Neuronal stem cell (in vitro differentiated cells): ENCODE results near the gene NEU4.
A peak's percentile ranks its signal among the peaks of the same experiment; 100 is the strongest.

ENCODE experiments used
- DNase-seq: peaks from one replicate; pipeline ENCODE4 v3.0.0-alpha.2; 2013; ENCODE audit warnings: low spot score
- H2AFZ ChIP-seq: one replicate; pipeline ENCODE4 v1.6.1; 2013; ENCODE audit warnings: mild to moderate bottlenecking, low read length, inconsistent platforms
- H2AK5ac ChIP-seq: 2 replicates; pipeline ENCODE4 v1.6.1; 2013; ENCODE audit warnings: low read depth, mild to moderate bottlenecking, inconsistent platforms, low read length, moderate library complexity, mixed read lengths
- H2BK120ac ChIP-seq: 2 replicates; pipeline ENCODE4 v1.6.1; 2013; ENCODE audit warnings: low read depth, mild to moderate bottlenecking, inconsistent platforms, low read length, moderate library complexity, mixed read lengths
- H2BK12ac ChIP-seq: one replicate; pipeline ENCODE4 v1.6.1; 2013; ENCODE audit warnings: low read length, inconsistent platforms
- H2BK15ac ChIP-seq: 2 replicates; pipeline ENCODE4 v1.6.1; 2013; ENCODE audit warnings: mild to moderate bottlenecking, low read length, inconsistent platforms, mixed read lengths
- H2BK5ac ChIP-seq: one replicate; pipeline ENCODE4 v1.6.1; 2013; ENCODE audit warnings: inconsistent platforms, mild to moderate bottlenecking, low read length, moderate library complexity
- H3K14ac ChIP-seq: one replicate; pipeline ENCODE4 v1.6.1; 2013; ENCODE audit warnings: low read length, inconsistent platforms
- H3K18ac ChIP-seq: 2 replicates; pipeline ENCODE4 v1.6.1; 2013; ENCODE audit warnings: low read length, inconsistent platforms
- H3K23ac ChIP-seq: 2 replicates; pipeline ENCODE4 v1.6.1; 2013; ENCODE audit warnings: low read depth, mild to moderate bottlenecking, mixed read lengths, low read length, inconsistent platforms; ENCODE audit not compliant: poor library complexity
- H3K27ac ChIP-seq: replicated peaks from 3 replicates; pipeline ENCODE4 v1.5.1; 2013; ENCODE audit warnings: low read length, inconsistent platforms
- H3K27me3 ChIP-seq, 3 experiments: 2 replicates each; pipeline ENCODE4 v1.6.1; 2013; ENCODE audit warnings: low read length in 3 of 3, mild to moderate bottlenecking in 2 of 3, inconsistent platforms in 1 of 3, low read depth in 1 of 3, mixed read lengths in 1 of 3, moderate library complexity in 1 of 3; ENCODE audit not compliant: control insufficient read depth in 3 of 3, insufficient read depth in 3 of 3
- H3K36me3 ChIP-seq, 2 donors: replicated peaks in 1 of 2; 2 replicates each; pipeline ENCODE4 v1.6.1; 2013; ENCODE audit warnings: low read length in 2 of 2; ENCODE audit not compliant: control insufficient read depth in 2 of 2, insufficient read depth in 2 of 2
- H3K4ac ChIP-seq: 2 replicates; pipeline ENCODE4 v1.6.1; 2013; ENCODE audit warnings: inconsistent platforms, mild to moderate bottlenecking, low read length, moderate library complexity
- H3K4me1 ChIP-seq, 2 donors: 1 replicate in 1 of 2; 2 replicates in 1 of 2; pipeline ENCODE4 v1.6.1; 2013; ENCODE audit warnings: low read length in 2 of 2, low read depth in 1 of 2; ENCODE audit not compliant: control insufficient read depth in 2 of 2, insufficient read depth in 1 of 2
- H3K4me2 ChIP-seq: one replicate; pipeline ENCODE4 v1.6.1; 2013; ENCODE audit warnings: mild to moderate bottlenecking, low read length, inconsistent platforms; ENCODE audit not compliant: insufficient read depth, poor library complexity, severe bottlenecking
- H3K4me3 ChIP-seq, 2 donors: 2 replicates each; pipeline ENCODE4 v1.5.1; 2013; ENCODE audit warnings: low read length in 2 of 2, mild to moderate bottlenecking in 2 of 2, inconsistent platforms in 1 of 2, moderate library complexity in 1 of 2
- H3K79me1 ChIP-seq: one replicate; pipeline ENCODE4 v1.6.1; 2013; ENCODE audit warnings: low read depth, mild to moderate bottlenecking, inconsistent platforms, low read length, moderate library complexity
- H3K9ac ChIP-seq: one replicate; pipeline ENCODE4 v1.6.1; 2013; ENCODE audit warnings: mild to moderate bottlenecking, low read depth, low read length, inconsistent platforms; ENCODE audit not compliant: poor library complexity
- H3K9me3 ChIP-seq, 2 donors: replicated peaks in 1 of 2; 2 replicates each; pipeline versions ENCODE3 to v1.6.1; 2013; ENCODE audit warnings: low read length in 2 of 2, mild to moderate bottlenecking in 2 of 2, inconsistent platforms in 1 of 2, low read depth in 1 of 2, mixed read lengths in 1 of 2, moderate library complexity in 1 of 2; ENCODE audit not compliant: control insufficient read depth in 2 of 2, insufficient read depth in 1 of 2
- H4K8ac ChIP-seq: one replicate; pipeline ENCODE4 v1.6.1; 2013; ENCODE audit warnings: low read depth, mild to moderate bottlenecking, inconsistent platforms, low read length, moderate library complexity
- H4K91ac ChIP-seq: one replicate; pipeline ENCODE4 v1.6.1; 2013; ENCODE audit warnings: low read length, low read depth, mild to moderate bottlenecking, inconsistent platforms; ENCODE audit not compliant: poor library complexity
- WGBS, 2 donors: extraction: QIAGEN DNeasy Blood & Tissue Kit; methylation state at CpG; one replicate each; pipeline ENCODE4 v1.1.7; 2013; ENCODE audit warnings: missing lambda C conversion rate in 2 of 2, mixed read lengths in 1 of 2; ENCODE audit not compliant: insufficient read length in 2 of 2, insufficient replicate concordance in 1 of 2; ENCODE audit errors: extremely low coverage in 2 of 2; 5-methylcytosine and 5-hydroxymethylcytosine counted together

The NEU4 gene

DNA sequence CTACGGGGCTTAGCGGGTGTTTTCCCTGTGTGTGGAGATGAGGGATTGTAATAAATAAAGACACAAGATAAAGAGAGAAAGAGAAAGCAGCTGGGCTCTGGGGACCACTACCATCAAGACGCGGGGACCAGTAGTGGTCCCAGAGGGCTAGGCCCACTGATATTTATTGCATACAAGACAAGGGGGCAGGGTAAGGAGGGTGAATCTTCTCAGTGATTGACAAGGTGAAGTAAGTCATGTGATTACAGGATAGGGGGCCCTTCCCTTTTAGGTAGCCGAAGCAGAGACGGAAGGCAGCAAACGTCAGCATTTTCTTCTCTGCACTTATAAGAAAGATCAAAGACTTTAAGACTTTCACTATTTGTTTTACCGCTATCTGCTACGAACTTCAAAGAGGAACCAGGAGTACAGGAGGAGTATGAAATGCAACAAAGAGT lies 36.9 kb upstream of the NEU4 start:
- WGBS, 2 donors, result no CpG with 5 or more reads among the region's 9 CpGs
- DNase-seq, result no peak
- Histone ChIP-seq H3K27ac (peak overlapping the region; percentile 72), H3K27me3 (no peaks in the 10 kb centered on the region), H2BK12ac (peak overlapping the region; percentile 46), H3K36me3 (no peaks in the 10 kb centered on the region), H3K23ac (no peak overlapping the region), H2BK120ac (no peak overlapping the region), H3K14ac (no peak overlapping the region), H3K79me1 (peaks cover 2% of the 10 kb centered on the region), H4K8ac (no peak overlapping the region), H3K9me3 (no peaks in the 10 kb centered on the region), H3K4me3 (no peak overlapping the region), H2AFZ (peak overlapping the region; percentile 65), H4K91ac (no peak overlapping the region), H2BK15ac (no peak overlapping the region), H3K18ac (peak overlapping the region; percentile 92), H2BK5ac (peak overlapping the region; percentile 96), H3K4me2 (no peak overlapping the region), H2AK5ac (peak overlapping the region; percentile 86), H3K4me1 (peaks cover 16 to 22% of the 10 kb centered on the region in 2 donors), H3K9ac (no peak overlapping the region), H3K4ac (no peak overlapping the region)

DNA sequence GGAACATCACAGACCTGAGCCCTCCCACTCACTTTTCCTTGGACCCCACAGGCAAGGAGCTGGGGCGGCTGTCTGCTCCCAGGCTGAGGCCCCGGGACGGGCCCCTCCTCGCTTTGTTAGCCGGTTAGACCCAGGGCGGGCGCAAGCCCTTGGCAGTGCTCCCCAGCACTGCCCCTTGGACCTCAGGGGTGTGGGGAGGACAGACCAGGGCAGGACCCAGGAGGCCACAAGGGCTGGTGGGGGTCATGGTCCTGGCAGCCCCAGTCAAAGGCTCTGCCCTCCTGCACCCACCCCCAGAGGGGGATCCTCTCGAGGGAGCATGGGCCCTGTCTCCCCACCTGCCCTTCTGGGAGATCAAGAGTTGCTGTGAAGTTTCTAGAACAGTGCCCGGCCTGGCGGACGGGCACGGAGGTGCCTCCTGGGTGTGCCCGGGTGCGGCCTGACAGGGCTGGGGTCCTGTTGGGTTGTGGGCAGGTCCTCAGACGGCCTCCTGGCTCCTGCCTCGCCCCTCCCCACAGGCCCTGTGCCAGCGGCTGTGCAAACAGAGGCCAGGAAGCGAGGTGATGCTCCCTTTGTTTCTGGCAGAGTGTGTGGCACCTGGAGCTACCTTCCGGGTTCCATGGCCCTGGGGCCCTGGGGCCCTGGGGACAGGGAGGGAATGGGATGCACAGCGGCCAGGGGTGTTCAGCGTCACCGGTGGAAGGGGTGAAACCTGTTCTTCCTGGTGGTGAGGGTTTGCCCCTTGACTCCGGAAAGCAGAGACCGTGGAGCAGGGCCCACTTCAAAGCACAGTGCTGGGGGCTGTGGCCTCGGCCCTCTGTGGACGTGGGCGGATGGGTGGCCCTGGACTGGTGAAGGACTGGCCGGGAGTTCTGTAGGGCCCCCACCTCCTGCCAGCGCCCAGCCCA lies 35.2 kb upstream of the NEU4 start:
- peak overlapping the region; percentile 87 for H3K18ac ChIP-seq
- no peak overlapping the region for H3K4me2 ChIP-seq
- H3K36me3 ChIP-seq, result no peaks in the 10 kb centered on the region
- WGBS, 2 donors, result no CpG with 5 or more reads among the region's 29 CpGs
- no peak overlapping the region for H3K4me3 ChIP-seq
- H3K4ac ChIP-seq, result no peak overlapping the region
- peak overlapping the region; percentile 56 for H3K14ac ChIP-seq
- H3K27ac ChIP-seq, result no peak overlapping the region
- no peak overlapping the region for H4K8ac ChIP-seq
- peak overlapping the region; percentile 22 for H2BK12ac ChIP-seq
- no peak for DNase-seq
- H2BK5ac ChIP-seq, result no peak overlapping the region
- no peaks in the 10 kb centered on the region for H3K27me3 ChIP-seq
- H3K9ac ChIP-seq, result peak overlapping the region; percentile 70
- no peak overlapping the region for H4K91ac ChIP-seq
- peak overlapping the region; percentile 98 for H2BK15ac ChIP-seq
- H2AK5ac ChIP-seq, result peak overlapping the region; percentile 91
- H3K23ac ChIP-seq, result peak overlapping the region; percentile 65
- H3K9me3 ChIP-seq, result no peaks in the 10 kb centered on the region
- peaks cover 2% of the 10 kb centered on the region for H3K79me1 ChIP-seq
- H3K4me1 ChIP-seq, result peaks cover 16 to 22% of the 10 kb centered on the region in 2 donors
- H2AFZ ChIP-seq, result no peak overlapping the region
- H2BK120ac ChIP-seq, result peak overlapping the region; percentile 72

DNA sequence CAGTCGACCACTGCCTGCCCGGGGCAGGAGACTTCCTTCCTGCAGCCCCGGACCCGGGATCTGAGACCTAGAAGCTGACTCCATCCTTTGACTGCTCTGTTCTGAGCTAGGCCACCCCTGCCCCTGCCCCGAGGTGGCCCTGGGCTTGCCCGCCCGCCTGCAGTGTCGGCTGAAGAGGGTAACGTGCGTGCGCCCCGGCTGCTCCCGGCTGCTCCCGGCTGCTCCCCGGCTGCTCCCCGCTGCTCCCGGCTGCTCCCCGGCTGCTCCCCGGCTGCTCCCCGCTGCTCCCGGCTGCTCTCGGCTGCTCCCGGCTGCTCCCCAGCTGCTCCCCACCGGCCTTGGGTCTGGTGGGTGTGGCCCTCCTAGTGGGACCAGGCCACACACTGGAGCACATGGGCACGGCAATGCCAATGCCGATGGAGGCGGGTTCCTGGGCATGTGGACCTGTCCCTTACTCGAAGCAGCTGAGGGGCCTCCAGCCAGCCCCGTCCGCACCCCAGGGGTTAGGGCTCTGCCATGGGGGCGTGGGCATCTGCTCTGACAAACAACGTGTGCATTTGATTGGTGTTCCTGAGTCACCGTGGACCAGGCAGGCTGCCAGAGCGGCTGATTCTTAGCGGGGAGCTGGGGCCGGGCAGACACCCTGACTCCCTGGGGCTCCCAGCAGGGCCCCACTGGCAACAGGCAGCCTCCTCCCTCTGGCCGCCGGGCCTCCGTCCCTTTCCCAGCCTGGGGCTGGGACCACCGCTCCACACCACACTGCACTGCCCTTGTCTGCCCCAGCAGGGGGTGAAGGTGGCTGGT lies 34.4 kb upstream of the NEU4 start:
- WGBS, 2 donors, result no CpG with 5 or more reads among the region's 40 CpGs
- H3K9ac ChIP-seq, result peak overlapping the region; percentile 44

More for the DNA sequence above, 34.4 kb upstream of the NEU4 start:
- Histone ChIP-seq H2BK12ac (no peak overlapping the region), H3K14ac (peak overlapping the region; percentile 47), H3K79me1 (peaks cover 2% of the 10 kb centered on the region), H4K91ac (no peak overlapping the region), H3K23ac (peak overlapping the region; percentile 85), H2AFZ (no peak overlapping the region), H3K27ac (no peak overlapping the region), H2AK5ac (peak overlapping the region; percentile 91), H2BK120ac (peak overlapping the region; percentile 72), H4K8ac (no peak overlapping the region), H2BK15ac (peak overlapping the region; percentile 98), H3K4ac (peak overlapping the region; percentile 66), H3K4me3 (no peak overlapping the region), H3K4me2 (no peak overlapping the region), H3K9me3 (no peaks in the 10 kb centered on the region), H3K27me3 (no peaks in the 10 kb centered on the region), H2BK5ac (peak overlapping the region; percentile 66), H3K36me3 (no peaks in the 10 kb centered on the region), H3K4me1 (peaks cover 16 to 22% of the 10 kb centered on the region in 2 donors), H3K18ac (peak overlapping the region; percentile 92)
- no peak for DNase-seq
